Fibroblast of peridontal ligament (primary cell): ENCODE measurements around the gene PTPRE.

Source experiments
- DNase-seq: peaks from one replicate; pipeline ENCODE4 v3.0.0-alpha.2; 2010; ENCODE audit errors: extremely low read depth

Gene PTPRE

DNA sequence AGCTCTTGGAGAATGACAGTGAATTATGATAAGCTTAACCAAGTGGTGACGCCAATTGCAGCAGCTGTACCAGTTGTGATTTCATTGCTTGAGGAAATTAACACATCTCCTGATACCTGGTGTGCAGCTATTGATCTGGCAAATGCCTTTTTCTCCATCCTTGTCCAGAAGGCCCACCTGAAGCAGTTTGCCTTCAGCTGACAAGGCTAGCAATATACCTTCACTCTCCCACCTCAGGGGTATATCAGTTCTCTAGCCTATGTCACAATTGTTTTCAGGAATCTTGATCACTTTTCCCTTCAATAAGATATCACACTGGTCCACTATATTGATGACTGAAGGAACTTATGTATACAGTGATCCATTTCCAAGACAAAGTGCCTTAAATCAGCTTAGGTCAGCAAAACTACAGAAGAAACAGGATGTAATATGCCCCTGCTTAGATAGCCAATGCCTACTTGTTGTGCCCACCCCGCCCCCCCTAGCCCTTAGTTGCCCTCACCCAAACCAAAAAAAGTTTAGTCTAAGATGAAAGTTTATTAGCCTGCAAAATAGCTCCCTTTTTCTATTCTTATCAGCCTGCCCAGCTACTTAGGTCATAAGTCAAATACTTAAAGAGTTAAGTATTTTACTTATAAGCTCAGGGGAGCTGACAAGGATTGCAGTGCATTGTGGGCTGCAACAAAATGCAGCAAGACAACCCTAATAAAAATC, 45.1 kb downstream of the PTPRE start:
- no peak for DNase-seq

DNA sequence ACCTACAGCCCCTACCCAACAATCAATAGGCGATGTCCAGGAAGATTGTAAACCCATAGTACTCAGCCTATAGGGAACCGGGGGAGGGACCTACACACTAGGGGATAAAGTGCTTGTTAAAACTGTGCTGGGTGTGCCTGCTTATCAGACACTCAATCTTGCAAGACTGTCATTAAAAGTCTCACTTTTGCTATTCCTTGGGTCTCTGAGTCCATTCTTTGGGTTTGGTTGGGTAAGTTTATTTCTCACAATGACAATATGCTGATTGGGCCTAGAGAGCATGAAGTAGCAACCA, 45.6 kb downstream of the PTPRE start:
- no peak for DNase-seq

- no peak for DNase-seq
Measured at GRCh38 chr10:127952918-127953317, 46.0 kb downstream of the PTPRE start.

GRCh38 chr10:127953876-127954275, 47.0 kb downstream of the PTPRE start:
- DNase-seq, result no peak

DNA sequence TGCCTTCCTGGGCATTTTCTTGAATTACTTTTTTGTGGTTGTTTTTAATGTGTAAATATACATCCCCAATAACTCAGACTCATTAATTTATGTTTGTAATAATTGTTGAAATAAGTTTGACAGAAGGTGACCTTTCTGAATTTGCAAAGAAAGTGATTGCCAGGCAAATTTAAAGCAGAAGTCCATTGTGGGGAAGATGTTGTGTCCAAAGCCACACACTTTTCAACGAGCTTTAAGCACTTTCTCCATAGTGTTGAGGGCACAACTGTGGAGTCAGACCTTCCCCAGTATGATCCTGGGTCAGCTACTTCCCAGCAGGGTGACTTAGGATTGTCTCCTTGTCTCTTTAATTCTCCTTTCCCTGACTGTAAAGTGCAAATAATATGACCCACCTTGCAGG, 52.5 kb downstream of the PTPRE start:
- DNase-seq, result no peak

GRCh38 chr10:127961071-127961470, 54.2 kb downstream of the PTPRE start:
- DNase-seq, result no peak

DNA sequence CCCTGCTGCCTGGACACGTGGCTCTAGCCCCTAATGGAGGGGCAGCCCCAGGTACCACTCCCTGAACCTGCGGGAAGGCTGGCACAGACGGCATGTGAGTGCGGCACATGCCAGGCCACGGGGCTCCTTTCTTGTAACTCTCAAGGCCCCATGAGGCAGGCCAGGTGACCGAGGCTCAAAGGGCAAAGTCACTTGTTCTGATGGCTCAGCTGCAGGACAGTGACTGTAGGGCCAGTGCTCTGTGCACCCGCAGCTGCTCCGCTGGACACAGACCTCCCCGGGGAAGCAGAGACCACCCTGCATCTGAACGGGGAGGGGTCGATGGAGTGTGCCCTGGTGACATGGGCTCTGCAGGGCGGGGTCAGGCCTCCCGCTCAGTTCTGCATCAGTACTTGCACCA, 55.3 kb downstream of the PTPRE start:
- no peak for DNase-seq

- no peak for DNase-seq
Measured at GRCh38 chr10:127963136-127963535, 56.2 kb downstream of the PTPRE start.

GRCh38 chr10:127964621-127965020, 57.7 kb downstream of the PTPRE start:
- no peak for DNase-seq

- no peak for DNase-seq
Measured at GRCh38 chr10:127966875-127967274, 60.0 kb downstream of the PTPRE start.

GRCh38 chr10:127968027-127968441, 61.1 kb downstream of the PTPRE start:
- DNase-seq, result no peak

- DNase-seq, result no peak
Measured at GRCh38 chr10:127968659-127969058, 61.8 kb downstream of the PTPRE start.

DNA sequence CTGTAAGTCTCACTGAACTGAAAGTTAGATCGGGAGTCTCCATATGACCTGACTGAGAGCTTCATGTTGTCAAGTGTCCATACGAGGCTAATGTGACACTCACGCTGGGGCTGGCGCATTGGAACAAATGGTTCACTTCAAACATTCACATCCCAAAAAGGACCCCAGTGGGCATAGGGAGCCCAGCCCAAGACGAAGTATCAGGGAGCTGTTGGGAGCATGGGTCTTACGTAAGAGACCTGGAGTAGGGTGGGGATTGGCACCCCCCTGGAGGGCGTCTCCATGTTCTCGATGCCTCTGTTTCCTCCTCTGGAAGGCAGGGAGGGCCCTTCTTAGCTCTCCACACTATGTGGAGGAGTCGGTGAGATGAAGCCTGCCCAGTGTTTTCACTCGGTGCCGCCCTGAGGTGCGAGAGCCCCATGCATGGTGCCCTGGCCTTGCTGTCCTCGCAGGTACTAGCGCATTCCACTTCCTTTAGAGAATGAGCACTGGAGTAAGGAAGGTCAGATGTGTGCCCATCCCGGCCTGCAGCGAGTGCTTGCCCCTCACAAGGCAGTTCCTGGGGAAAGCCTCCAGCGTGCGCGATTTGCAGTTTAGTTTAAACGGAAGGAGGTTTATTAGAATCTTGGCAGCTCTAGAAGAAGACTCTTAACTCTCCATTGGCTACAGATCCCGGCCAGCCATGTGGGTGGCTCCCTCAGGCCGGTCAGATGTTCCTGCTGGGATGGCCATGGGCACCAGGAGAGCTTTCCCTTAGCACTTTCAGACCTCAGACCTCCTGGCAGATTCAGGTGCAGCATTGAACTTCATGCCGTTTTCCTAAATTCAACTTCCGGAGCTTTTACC, 64.4 kb downstream of the PTPRE start:
- no peak for DNase-seq

GRCh38 chr10:127971963-127972615, 65.2 kb downstream of the PTPRE start:
- no peak for DNase-seq

GRCh38 chr10:127972751-127973357, 66.0 kb downstream of the PTPRE start:
- no peak for DNase-seq

DNA sequence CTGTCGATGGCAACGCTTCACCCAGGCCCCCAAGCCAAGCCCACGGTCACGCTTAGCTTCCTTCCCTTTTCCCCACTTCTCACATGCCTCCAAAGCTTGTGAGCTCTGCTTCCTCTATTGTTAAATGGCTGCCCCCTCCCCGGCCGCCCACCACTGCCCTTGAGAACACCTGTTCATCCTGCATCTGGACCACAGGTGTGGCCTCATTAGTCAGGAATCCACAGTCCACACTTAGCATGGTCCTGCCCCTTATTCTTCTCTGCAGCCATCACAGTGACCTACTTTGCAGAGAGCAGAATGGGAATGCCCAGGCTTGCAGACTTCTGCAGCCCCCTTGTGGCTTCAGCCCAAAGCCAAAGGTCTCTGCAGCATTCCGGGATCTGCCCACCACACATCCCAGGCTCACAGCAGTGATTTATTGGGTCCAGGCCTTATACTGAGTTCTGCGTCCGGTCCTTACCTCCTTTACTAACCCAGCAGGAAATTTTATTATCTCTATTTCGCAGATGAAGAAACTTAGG, 66.9 kb downstream of the PTPRE start:
- DNase-seq, result no peak

- no peak for DNase-seq
Measured at GRCh38 chr10:127974911-127975310, 68.0 kb downstream of the PTPRE start.

DNA sequence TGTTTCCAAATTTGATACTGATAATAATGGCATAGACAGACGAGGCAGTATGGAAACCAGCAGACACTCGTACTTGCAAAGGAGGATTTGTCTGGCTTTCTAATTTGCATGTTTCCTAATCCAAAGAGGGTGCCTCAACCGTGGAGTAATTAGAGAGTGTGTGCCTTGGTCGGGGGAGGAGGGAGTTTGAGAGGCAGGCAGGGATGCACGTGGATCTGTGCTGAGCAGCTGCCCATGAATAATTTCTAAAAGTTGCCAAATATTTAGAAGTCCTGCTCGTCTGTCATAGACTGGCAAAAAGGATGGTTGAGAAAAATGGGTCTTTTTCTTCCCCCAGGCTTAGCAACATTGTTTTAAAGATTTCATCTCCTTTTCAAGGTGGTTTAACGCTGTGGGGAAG, 69.4 kb downstream of the PTPRE start:
- no peak for DNase-seq

GRCh38 chr10:127976701-127977356, 69.9 kb downstream of the PTPRE start:
- no peak for DNase-seq

GRCh38 chr10:127977357-127978009, 70.6 kb downstream of the PTPRE start:
- DNase-seq, result no peak

GRCh38 chr10:127978481-127978880, 71.6 kb downstream of the PTPRE start:
- no peak for DNase-seq
